K562 (cell line): ENCODE results near the gene TM2D3. TPM values are rescaled to one million over a fixed set of nuclear protein-coding genes. Genes with fewer than 3 reads are reported as not detected.

Experiments used
- CGGBP1 ChIP-seq: fragments of 250-450 bp; sonication (Bioruptor Pico); IDR thresholded peaks from 2 replicates; pipeline ENCODE4 v1.9.0; 2021; ENCODE audit warnings: mild to moderate bottlenecking
- DEAF1 ChIP-seq: fragments of 450-650 bp; formaldehyde crosslinking; IDR thresholded peaks from 2 replicates; pipeline ENCODE4 v1.4.0; 2020; ENCODE audit warnings: mild to moderate bottlenecking, moderate library complexity
- FOXK1 ChIP-seq: sonication (generic); formaldehyde crosslinking; IDR thresholded peaks from 2 replicates; pipeline ENCODE4 v1.8.0; 2022; ENCODE audit warnings: missing genetic modification reagents, mild to moderate bottlenecking, borderline replicate concordance
- GATAD2A ChIP-seq: fragments of 450-650 bp; IDR thresholded peaks from 2 replicates; pipeline ENCODE4 v1.6.1; 2017
- MNT ChIP-seq, 2 experiments: fragments of 450-650 bp; conservative IDR thresholded peaks; 2 replicates each; pipeline ENCODE4 v1.6.1; 2017; ENCODE audit warnings: mild to moderate bottlenecking in 2 of 2, moderate library complexity in 2 of 2
- MYC ChIP-seq, 2 experiments: fragments of 250-450 bp in 1 of 2; sonication (Bioruptor Pico) in 1 of 2; IDR thresholded peaks; 2 replicates each; pipeline versions ENCODE4 v1.5.1 to v1.6.1; 2012 to 2021; ENCODE audit warnings: low read depth in 2 of 2, borderline replicate concordance in 1 of 2, improper control_type of control experiment in 1 of 2, low read length in 1 of 2, mild to moderate bottlenecking in 1 of 2, moderate library complexity in 1 of 2
- MYNN ChIP-seq, 2 experiments: sonication (generic); formaldehyde crosslinking in 1 of 2; IDR thresholded peaks; 2 replicates each; pipeline versions ENCODE4 v1.5.0 to v1.6.1; 2016 to 2020; ENCODE audit warnings: antibody characterized with exemption in 1 of 2, missing genetic modification reagents in 1 of 2
- NFIC ChIP-seq: fragments of 450-650 bp; IDR thresholded peaks from 2 replicates; pipeline ENCODE4 v1.6.1; 2017; ENCODE audit warnings: mild to moderate bottlenecking, inconsistent platforms
- NR1H2 ChIP-seq: sonication (generic); formaldehyde crosslinking; IDR thresholded peaks from 2 replicates; pipeline ENCODE4 v1.4.0; 2020; ENCODE audit warnings: mild to moderate bottlenecking, missing genetic modification reagents
- PHF8 ChIP-seq: fragments of 200-600 bp; sonication (generic); IDR thresholded peaks from 2 replicates; pipeline ENCODE4 v1.6.1; 2012; ENCODE audit warnings: mixed run types, mild to moderate bottlenecking, inconsistent platforms, low read length, moderate library complexity, borderline replicate concordance
- POLR2G ChIP-seq: fragments of 200-400 bp; formaldehyde crosslinking; IDR thresholded peaks from 2 replicates; pipeline ENCODE4 v1.6.1; 2017; ENCODE audit warnings: low read depth, mild to moderate bottlenecking, antibody characterized with exemption, low read length, moderate library complexity
- SMAD1 ChIP-seq: fragments of 150-350 bp; IDR thresholded peaks from 2 replicates; pipeline ENCODE4 v1.6.1; 2014; ENCODE audit warnings: low read length, low read depth; ENCODE audit not compliant: partially characterized antibody
- STAG1 ChIP-seq: sonication (generic); formaldehyde crosslinking; IDR thresholded peaks from 2 replicates; pipeline ENCODE4 v1.5.0; 2020; ENCODE audit warnings: missing genetic modification reagents, borderline replicate concordance
- TARDBP ChIP-seq: fragments of 450-650 bp; IDR thresholded peaks from 2 replicates; pipeline ENCODE4 v1.6.1; 2016
- ZKSCAN3 ChIP-seq: fragments of 250-450 bp; sonication (Bioruptor Pico); IDR thresholded peaks from 2 replicates; pipeline ENCODE4 v1.4.0; 2020
- ZNF134 ChIP-seq: fragments of 250-450 bp; sonication (Bioruptor Pico); conservative IDR thresholded peaks from 2 replicates; pipeline ENCODE4 v1.4.0; 2020
- ZNF277 ChIP-seq: fragments of 250-450 bp; sonication (Bioruptor Pico); IDR thresholded peaks from 2 replicates; pipeline ENCODE4 v1.8.0; 2022; ENCODE audit warnings: inconsistent platforms, mild to moderate bottlenecking, moderate library complexity, borderline replicate concordance
- polyA plus RNA-seq, 8 experiments: library from polyadenylated mRNA; depleted of rRNA in 4 of 8; stranded (reverse) in 5 of 8; unstranded in 3 of 8; fragments of >200 nt; fragmentation: Nextera tagmentation in 2 of 8; fragmentation: Illumina TruSeq in 1 of 8; extraction: Ambion mirVana in 2 of 8; extraction: Trizol in 1 of 8; gene quantifications; 2 replicates each; pipeline versions ENCODE4 v1.2.1 to v1.2.3, GENCODE V29; 2011 to 2014; ENCODE audit warnings: inconsistent platforms in 1 of 8, missing spikeins in 1 of 8
- total RNA-seq, 7 experiments: library from RNA; depleted of rRNA in 6 of 7; stranded (reverse); fragments of >200 nt in 6 of 7; fragmentation: Illumina TruSeq in 2 of 7; extraction: Trizol in 2 of 7; gene quantifications; 2 replicates each; pipeline versions ENCODE4 v1.2.1 to v1.2.3, GENCODE V29; 2011 to 2021; ENCODE audit warnings: low replicate concordance in 1 of 7

The TM2D3 gene
- total and polyA plus RNA-seq, 9 of the 15 experiments (the other 6 are each of a cell fraction or from before 2014, with no cell fraction given): 16.5 to 67.9 (median 31.3) TPM

GRCh38 chr15:101652098-101652785 lies at the start of gene TM2D3 (continued):
- TF ChIP-seq NR1H2 (CRISPR knock-in tag): no peak
- peak; percentile 97 for TF ChIP-seq POLR2G
- peak; percentile 43 for TF ChIP-seq STAG1 (CRISPR knock-in tag)
- TF ChIP-seq TARDBP: 0 out of 2 replicates have a peak, but pooled peaks have one; percentile 26
- TF ChIP-seq MYNN (IDR thresholded peaks at IDR 0.05): 0 out of 2 replicates have a peak, but pooled peaks have one; percentile 10
- no peak for TF ChIP-seq MYNN (CRISPR knock-in tag; IDR thresholded peaks at IDR 0.05)
- peak; percentile 97; the same call in 1 of the 2 replicates for TF ChIP-seq PHF8
- no peak for TF ChIP-seq CGGBP1
- TF ChIP-seq ZNF277: no peak
- TF ChIP-seq ZNF134: 0 out of 2 replicates have a peak, but pooled peaks have one; percentile 16
- peak; percentile 48 for TF ChIP-seq NFIC
- TF ChIP-seq DEAF1: peak; percentile 39; the same call in 1 of the 2 replicates
- no peak for TF ChIP-seq ZKSCAN3 (CRISPR knock-in tag)
- TF ChIP-seq FOXK1: peak; percentile 94; the same call in 1 of the 2 replicates
- peak; percentile 75 to 91 for TF ChIP-seq MNT (conservative IDR thresholded peaks at IDR 0.05)
- peak; percentile 94 for TF ChIP-seq MYC (IDR thresholded peaks at IDR 0.05; ENCODE audit: low read depth, low read length)
- TF ChIP-seq MYC (CRISPR knock-in tag; IDR thresholded peaks at IDR 0.05; ENCODE audit: borderline replicate concordance, low read depth): peak; percentile 58; the same call in 1 of the 2 replicates
- no peak for TF ChIP-seq SMAD1
- TF ChIP-seq GATAD2A: no peak
